NCI-H2196 treated with DMSO at 0.1 percent for 48 hours (cell line): Measurements from ENCODE around the gene SERINC4.
"Not testable (repeated sequence)": the region's sequence is repeated elsewhere in the genome, so short reads cannot be mapped to it uniquely, and the experiment has no call there.

Experiments used
- DNase-seq: peaks from one replicate; lab custom pipeline; 2025; ENCODE audit not compliant: unreplicated experiment; lab: John Stamatoyannopoulos, UW

The SERINC4 gene

GRCh38 chr15:43799945-43800285 lies at the start of gene SERINC4:
SERINC4 (minus strand) TSS chr15:43800220; CDS start chr15:43799986, 234 bp downstream.
- DNase-seq: no peak

GRCh38 chr15:43845421-43845820 lies 45.4 kb upstream of the SERINC4 start:
- DNase-seq: no peak

GRCh38 chr15:43832485-43832884 lies 32.5 kb upstream of the SERINC4 start:
- not testable (repeated sequence) for DNase-seq

- DNase-seq: not testable (repeated sequence)
These were observed 31.6 kb upstream of the SERINC4 start for GRCh38 chr15:43831519-43832052.

GRCh38 chr15:43830691-43831275 lies 30.8 kb upstream of the SERINC4 start:
- DNase-seq: not testable (repeated sequence)

- not testable (repeated sequence) for DNase-seq
These were observed 30.0 kb upstream of the SERINC4 start for GRCh38 chr15:43829951-43830540.

- no peak for DNase-seq
These were observed 28.1 kb upstream of the SERINC4 start for GRCh38 chr15:43828061-43828657.

GRCh38 chr15:43826508-43827341 lies 26.7 kb upstream of the SERINC4 start, which contains the start of gene WDR76:
WDR76 (plus strand) TSS chr15:43827002; CDS start chr15:43827033, 31 bp downstream.
- DNase-seq: peak; percentile 48

GRCh38 chr15:43826029-43826507 lies 26.0 kb upstream of the SERINC4 start:
- no peak for DNase-seq

- DNase-seq: not testable (repeated sequence)
These were observed 25.3 kb upstream of the SERINC4 start for GRCh38 chr15:43825305-43825704.

- DNase-seq: peak; percentile 86
These were observed 24.6 kb upstream of the SERINC4 start, which contains the start of gene MFAP1 for GRCh38 chr15:43824302-43825246. MFAP1 (minus strand) TSS chr15:43824690; CDS start chr15:43824569, 121 bp downstream.

GRCh38 chr15:43821505-43821904 lies 21.5 kb upstream of the SERINC4 start:
- DNase-seq: no peak

- not testable (repeated sequence) for DNase-seq
These were observed 15.0 kb upstream of the SERINC4 start for GRCh38 chr15:43815064-43815463.

- DNase-seq: no peak
These were observed 9.1 kb upstream of the SERINC4 start for GRCh38 chr15:43808960-43809678.

- DNase-seq: no peak
These were observed 8.5 kb upstream of the SERINC4 start for GRCh38 chr15:43808435-43808950.

- DNase-seq: not testable (repeated sequence)
These were observed 2.7 kb upstream of the SERINC4 start for GRCh38 chr15:43802676-43803075.

GRCh38 chr15:43800286-43801141 lies 494 bp upstream of the SERINC4 start, which contains the start of gene HYPK:
HYPK (plus strand) TSS chr15:43800599; CDS start chr15:43800623, 24 bp downstream.
- DNase-seq: peak; percentile 55
